ENCODE measurements around the gene LRCH1.

Gene LRCH1

DNA sequence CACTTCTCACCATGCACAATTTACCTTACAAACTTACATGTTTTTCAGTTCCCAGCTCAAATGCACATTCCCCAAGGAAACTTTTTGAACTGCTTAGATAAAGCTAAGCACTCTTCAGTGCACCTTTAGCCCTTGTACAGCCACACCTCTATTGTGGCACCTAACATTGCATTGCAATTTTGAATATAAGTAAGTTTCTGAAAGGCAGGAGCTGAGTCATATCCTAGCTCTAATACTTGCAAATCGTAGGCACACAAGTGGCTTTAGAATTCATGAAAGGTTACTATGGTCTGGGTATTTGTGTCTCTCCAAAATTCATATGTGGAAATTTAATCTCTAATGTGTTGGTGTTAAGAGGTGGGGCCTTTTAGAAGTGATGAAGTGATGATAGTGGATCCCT is 248.9 kb downstream of the LRCH1 start:
- TF ChIP-seq SPI1 (IDR thresholded peaks at IDR 0.05; ENCODE audit: borderline replicate concordance, low read depth), result no peak
- no peak for TF ChIP-seq POLR2AphosphoS5 (IDR thresholded peaks at IDR 0.05; ENCODE audit: low read depth)
- TF ChIP-seq, protein P1, sequence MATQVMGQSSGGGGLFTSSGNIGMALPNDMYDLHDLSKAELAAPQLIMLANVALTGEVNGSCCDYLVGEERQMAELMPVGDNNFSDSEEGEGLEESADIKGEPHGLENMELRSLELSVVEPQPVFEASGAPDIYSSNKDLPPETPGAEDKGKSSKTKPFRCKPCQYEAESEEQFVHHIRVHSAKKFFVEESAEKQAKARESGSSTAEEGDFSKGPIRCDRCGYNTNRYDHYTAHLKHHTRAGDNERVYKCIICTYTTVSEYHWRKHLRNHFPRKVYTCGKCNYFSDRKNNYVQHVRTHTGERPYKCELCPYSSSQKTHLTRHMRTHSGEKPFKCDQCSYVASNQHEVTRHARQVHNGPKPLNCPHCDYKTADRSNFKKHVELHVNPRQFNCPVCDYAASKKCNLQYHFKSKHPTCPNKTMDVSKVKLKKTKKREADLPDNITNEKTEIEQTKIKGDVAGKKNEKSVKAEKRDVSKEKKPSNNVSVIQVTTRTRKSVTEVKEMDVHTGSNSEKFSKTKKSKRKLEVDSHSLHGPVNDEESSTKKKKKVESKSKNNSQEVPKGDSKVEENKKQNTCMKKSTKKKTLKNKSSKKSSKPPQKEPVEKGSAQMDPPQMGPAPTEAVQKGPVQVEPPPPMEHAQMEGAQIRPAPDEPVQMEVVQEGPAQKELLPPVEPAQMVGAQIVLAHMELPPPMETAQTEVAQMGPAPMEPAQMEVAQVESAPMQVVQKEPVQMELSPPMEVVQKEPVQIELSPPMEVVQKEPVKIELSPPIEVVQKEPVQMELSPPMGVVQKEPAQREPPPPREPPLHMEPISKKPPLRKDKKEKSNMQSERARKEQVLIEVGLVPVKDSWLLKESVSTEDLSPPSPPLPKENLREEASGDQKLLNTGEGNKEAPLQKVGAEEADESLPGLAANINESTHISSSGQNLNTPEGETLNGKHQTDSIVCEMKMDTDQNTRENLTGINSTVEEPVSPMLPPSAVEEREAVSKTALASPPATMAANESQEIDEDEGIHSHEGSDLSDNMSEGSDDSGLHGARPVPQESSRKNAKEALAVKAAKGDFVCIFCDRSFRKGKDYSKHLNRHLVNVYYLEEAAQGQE (IDR thresholded peaks at IDR 0.05; ENCODE audit: insufficient replicate concordance, low read depth), result no peak
- TF ChIP-seq GABPA (IDR thresholded peaks at IDR 0.05; ENCODE audit: low read depth), result no peak
- TF ChIP-seq, protein P2, sequence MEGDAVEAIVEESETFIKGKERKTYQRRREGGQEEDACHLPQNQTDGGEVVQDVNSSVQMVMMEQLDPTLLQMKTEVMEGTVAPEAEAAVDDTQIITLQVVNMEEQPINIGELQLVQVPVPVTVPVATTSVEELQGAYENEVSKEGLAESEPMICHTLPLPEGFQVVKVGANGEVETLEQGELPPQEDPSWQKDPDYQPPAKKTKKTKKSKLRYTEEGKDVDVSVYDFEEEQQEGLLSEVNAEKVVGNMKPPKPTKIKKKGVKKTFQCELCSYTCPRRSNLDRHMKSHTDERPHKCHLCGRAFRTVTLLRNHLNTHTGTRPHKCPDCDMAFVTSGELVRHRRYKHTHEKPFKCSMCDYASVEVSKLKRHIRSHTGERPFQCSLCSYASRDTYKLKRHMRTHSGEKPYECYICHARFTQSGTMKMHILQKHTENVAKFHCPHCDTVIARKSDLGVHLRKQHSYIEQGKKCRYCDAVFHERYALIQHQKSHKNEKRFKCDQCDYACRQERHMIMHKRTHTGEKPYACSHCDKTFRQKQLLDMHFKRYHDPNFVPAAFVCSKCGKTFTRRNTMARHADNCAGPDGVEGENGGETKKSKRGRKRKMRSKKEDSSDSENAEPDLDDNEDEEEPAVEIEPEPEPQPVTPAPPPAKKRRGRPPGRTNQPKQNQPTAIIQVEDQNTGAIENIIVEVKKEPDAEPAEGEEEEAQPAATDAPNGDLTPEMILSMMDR (IDR thresholded peaks at IDR 0.05; ENCODE audit: insufficient read depth, low read length), result no peak
- no peak for DNase-seq (ENCODE audit: low read depth in 1 of 2, low spot score in 1 of 2)
- Histone ChIP-seq H3K27ac (replicated peaks) (no peak overlapping the region), H3K4me3 (replicated peaks; ENCODE audit: insufficient read depth, low read length) (no peak overlapping the region), H3K27me3 (ENCODE audit: insufficient read depth, poor library complexity, severe bottlenecking) (no peaks in the 10 kb centered on the region)

Measured in HL-60 (cell line).